Choroid plexus epithelial cell (primary cell): ENCODE data around the gene MSTN.
A peak's percentile ranks its signal among the peaks of the same experiment; 100 is the strongest.
"Not testable (repeated sequence)": the region's sequence is repeated elsewhere in the genome, so short reads cannot be mapped to it uniquely, and the experiment has no call there.

Source experiments
- DNase-seq: peaks from one replicate; pipeline ENCODE4 v3.0.0-alpha.2; 2010; ENCODE audit warnings: low read depth
- H3K4me3 ChIP-seq: 2 replicates; pipeline ENCODE4 v1.5.1; 2011; ENCODE audit warnings: low read depth, mild to moderate bottlenecking, control low read depth, low read length, moderate library complexity
- CTCF ChIP-seq: conservative IDR thresholded peaks from 2 replicates; pipeline ENCODE4 v1.5.1; 2011; ENCODE audit warnings: low read depth, mild to moderate bottlenecking, control low read depth, inconsistent platforms, low read length, moderate library complexity

MSTN gene

GRCh38 chr2:190023860-190024259 is 38.7 kb downstream of the MSTN start:
- H3K4me3 ChIP-seq, result no peak overlapping the region
- DNase-seq, result peak; percentile 69

GRCh38 chr2:190020720-190021119 is 41.8 kb downstream of the MSTN start:
- DNase-seq, result no peak
- H3K4me3 ChIP-seq, result no peak overlapping the region
- TF ChIP-seq CTCF, result no peak

More at GRCh38 chr2:190023860-190024259, 38.7 kb downstream of the MSTN start:
- peak; percentile 62 for TF ChIP-seq CTCF

GRCh38 chr2:190017837-190018236 is 44.7 kb downstream of the MSTN start:
- no peak for TF ChIP-seq CTCF
- no peak overlapping the region for H3K4me3 ChIP-seq
- DNase-seq, result no peak

GRCh38 chr2:190015969-190016368 is 46.6 kb downstream of the MSTN start:
- DNase-seq, H3K4me3 ChIP-seq: not testable (repeated sequence)
